A549 treated with CORT108297 at 1 μM for 4 hours (cell line): ENCODE measurements around the gene MYH1. TPM values are rescaled to one million over a fixed set of nuclear protein-coding genes. Genes with fewer than 3 reads are reported as not detected.

Experiments used
- total RNA-seq: library from RNA; stranded (reverse); fragments of 200-300 nt; extraction: Qiagen RNA extraction; gene quantifications from 5 replicates; pipeline ENCODE4 v1.2.3, GENCODE V29; 2022

Gene MYH1
- total RNA-seq = not detected in 5 replicates

GRCh38 chr17:10518271-10519037 is at the start of gene MYH1:
Gene MYH1 (minus strand): TSS chr17:10518542. CDS start chr17:10516642, 1,900 bp downstream.

DNA sequence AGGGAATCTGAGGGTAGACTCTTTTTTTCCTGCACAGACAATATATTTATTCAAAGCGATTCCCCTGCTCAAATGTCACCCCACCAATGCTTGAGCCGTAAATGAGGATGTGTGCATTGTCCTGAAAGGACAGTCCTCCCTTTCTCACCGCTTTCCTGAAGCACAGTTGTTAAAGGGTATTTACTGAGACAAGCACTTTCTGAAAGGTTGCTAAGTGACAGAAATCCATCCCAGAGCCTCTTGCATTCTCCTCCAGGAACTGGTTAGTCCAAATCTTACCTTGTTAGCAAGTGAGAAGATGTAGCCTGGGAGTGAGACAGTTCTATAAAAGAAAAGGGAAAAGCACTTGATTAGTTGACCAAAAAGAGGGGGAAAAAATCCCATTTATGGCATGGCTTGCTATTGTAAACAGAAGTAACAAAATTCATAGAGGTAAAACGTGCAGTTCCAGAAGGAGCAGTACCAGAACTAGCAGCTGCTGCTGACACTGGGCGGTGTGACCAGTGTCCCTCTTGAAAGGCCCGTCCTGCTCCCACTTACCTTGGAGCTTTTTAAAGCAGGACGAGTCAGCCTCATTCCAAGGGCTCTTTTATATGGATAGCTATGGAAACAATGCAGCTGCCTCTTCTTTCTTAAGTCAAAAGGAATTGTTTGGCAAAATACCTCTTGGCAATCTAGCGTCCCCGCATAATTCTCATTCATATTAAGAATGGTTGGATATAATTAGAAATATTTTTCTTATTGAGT is 30.9 kb upstream of the MYH1 start, which contains the start of gene MYH2:
TSS of gene MYH2 (minus strand) at position 563 of the 747 bp plus-strand sequence. CDS start 1,738 bp downstream, outside the sequence.

GRCh38 chr17:10469459-10469858 is 48.9 kb downstream of the MYH1 start, which contains the start of gene MYH4:
Gene MYH4 (minus strand): TSS chr17:10469559. CDS start chr17:10466745, 2,814 bp downstream.

Other genes with a start within 250 kb of the MYH1 start
- gene MYH13, start 145.5 kb downstream of the MYH1 start, total RNA-seq = not detected in 5 replicates
- not detected in 5 replicates for gene MYH8, start 96.6 kb downstream of the MYH1 start, total RNA-seq
- gene MYH4, start 49.0 kb downstream of the MYH1 start, total RNA-seq = not detected in 5 replicates
- not detected in 5 replicates for gene MYH2, start 31.1 kb upstream of the MYH1 start, total RNA-seq
- 0.70 to 1.4 TPM (median 0.96 TPM) in 5 replicates for gene MYH3, start 138.8 kb upstream of the MYH1 start, total RNA-seq
- gene SCO1, start 179.0 kb upstream of the MYH1 start, total RNA-seq = 52.5 to 61.9 TPM (median 59.6 TPM) in 5 replicates
- 5.9 to 9.1 TPM (median 8.3 TPM) in 5 replicates for gene ADPRM, start 179.1 kb upstream of the MYH1 start, total RNA-seq
- 1.9 to 3.9 TPM (median 3.3 TPM) in 5 replicates for gene TMEM220, start 211.5 kb upstream of the MYH1 start, total RNA-seq